Smooth muscle cell (in vitro differentiated cells): ENCODE data around the gene MRM2. TPM values are rescaled to one million over a fixed set of nuclear protein-coding genes. Genes with fewer than 3 reads are reported as not detected.

Source experiments
- DNase-seq: peaks from one replicate; lab custom pipeline; 2025; ENCODE audit not compliant: unreplicated experiment; lab: John Stamatoyannopoulos, UW
- H2AFZ ChIP-seq: fragments of 200-600 bp; sonication (generic); 2 replicates; pipeline ENCODE4 v1.6.0; 2016; ENCODE audit warnings: antibody characterized with exemption, low read depth, mild to moderate bottlenecking
- H3F3A ChIP-seq: fragments of 200-600 bp; sonication (generic); 2 replicates; pipeline ENCODE4 v1.6.0; 2017; ENCODE audit warnings: antibody characterized with exemption, low read depth
- H3K27ac ChIP-seq: fragments of 200-600 bp; sonication (generic); 2 replicates; pipeline ENCODE4 v1.5.1; 2016; ENCODE audit warnings: low read depth, mild to moderate bottlenecking
- H3K27me3 ChIP-seq: fragments of 200-600 bp; sonication (generic); 2 replicates; pipeline ENCODE4 v1.6.1; 2016; ENCODE audit warnings: low read depth, mild to moderate bottlenecking
- H3K36me3 ChIP-seq: fragments of 200-600 bp; sonication (generic); 2 replicates; pipeline ENCODE4 v1.5.1; 2016; ENCODE audit warnings: low read depth
- H3K4me1 ChIP-seq: fragments of 200-600 bp; sonication (generic); 2 replicates; pipeline ENCODE4 v1.5.1; 2016; ENCODE audit warnings: low read depth
- H3K4me2 ChIP-seq: fragments of 200-600 bp; sonication (generic); 2 replicates; pipeline ENCODE4 v1.6.0; 2016; ENCODE audit warnings: mild to moderate bottlenecking
- H3K4me3 ChIP-seq: fragments of 200-600 bp; sonication (generic); 2 replicates; pipeline ENCODE4 v1.5.1; 2016; ENCODE audit warnings: mild to moderate bottlenecking
- H3K79me2 ChIP-seq: fragments of 200-600 bp; sonication (generic); 2 replicates; pipeline ENCODE4 v1.6.0; 2016; ENCODE audit warnings: low read depth, mild to moderate bottlenecking
- H3K9ac ChIP-seq: fragments of 200-600 bp; sonication (generic); 2 replicates; pipeline ENCODE4 v1.6.0; 2016; ENCODE audit warnings: low read depth
- H3K9me3 ChIP-seq: fragments of 200-600 bp; sonication (generic); replicated peaks from 2 replicates; pipeline ENCODE4 v1.5.1; 2016; ENCODE audit warnings: low read depth
- H4K20me1 ChIP-seq: fragments of 200-600 bp; sonication (generic); 2 replicates; pipeline ENCODE4 v1.6.0; 2016; ENCODE audit warnings: low read depth
- WGBS: methylation state at CpG from one replicate; pipeline ENCODE4 v1.1.7; 2016; ENCODE audit warnings: low lambda C conversion rate; 5-methylcytosine and 5-hydroxymethylcytosine counted together
- polyA plus RNA-seq: library from polyadenylated mRNA; unstranded; fragments of >200 nt; fragmentation: Nextera tagmentation; extraction: Ambion mirVana; gene quantifications from 2 replicates; pipeline ENCODE4 v1.2.1, GENCODE V29; 2016
- total RNA-seq: library from RNA; depleted of rRNA; stranded (reverse); fragments of >200 nt; gene quantifications from 2 replicates; pipeline ENCODE4 v1.2.3, GENCODE V29; 2014
- TF ChIP-seq, protein P1 (sequence below): fragments of 200-600 bp; sonication (generic); IDR thresholded peaks from 2 replicates; pipeline ENCODE4 v1.5.1; 2017; ENCODE audit warnings: borderline replicate concordance, mild to moderate bottlenecking, antibody characterized with exemption; ENCODE audit not compliant: insufficient read depth, poor library complexity, severe bottlenecking

The MRM2 gene
- total and polyA plus RNA-seq, 2 experiments from 2014 or later, result 17.1 to 30.8 TPM

DNA sequence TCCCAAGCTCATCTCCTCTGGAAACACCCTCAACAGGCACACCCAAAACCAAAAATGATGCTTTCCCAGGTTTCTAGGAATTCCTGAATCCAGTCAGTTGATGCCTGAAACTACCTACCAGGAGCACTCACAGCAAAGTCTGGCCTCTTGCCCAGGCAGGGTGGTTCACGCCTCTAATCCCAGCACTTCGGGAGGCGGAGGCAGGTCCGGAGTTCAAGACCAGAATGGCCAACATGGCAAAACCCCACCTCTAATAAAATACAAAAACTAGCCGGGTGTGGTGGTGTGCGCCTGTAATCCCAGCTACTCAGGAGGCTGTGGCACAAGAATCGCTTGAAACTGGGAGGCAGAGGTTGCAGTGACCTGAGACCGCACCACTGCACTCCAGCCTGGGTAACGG lies 11.1 kb downstream of the MRM2 start:
- WGBS, result 96% methylated on average over 9 of the region's 9 CpGs
- Histone ChIP-seq H3K36me3 (no peaks in the 10 kb centered on the region), H3K79me2 (peaks cover 41% of the 10 kb centered on the region), H3K27me3 (no peaks in the 10 kb centered on the region), H4K20me1 (peaks cover 13% of the 10 kb centered on the region), H3K4me1 (peaks cover 6% of the 10 kb centered on the region), H2AFZ (no peak overlapping the region), H3K4me3 (no peak overlapping the region), H3K4me2 (no peak overlapping the region), H3F3A (peaks cover 10% of the 10 kb centered on the region), H3K9ac (no peak overlapping the region), H3K9me3 (no peaks in the 10 kb centered on the region), H3K27ac (no peak overlapping the region)
- no peak for DNase-seq
- TF ChIP-seq, protein P1, sequence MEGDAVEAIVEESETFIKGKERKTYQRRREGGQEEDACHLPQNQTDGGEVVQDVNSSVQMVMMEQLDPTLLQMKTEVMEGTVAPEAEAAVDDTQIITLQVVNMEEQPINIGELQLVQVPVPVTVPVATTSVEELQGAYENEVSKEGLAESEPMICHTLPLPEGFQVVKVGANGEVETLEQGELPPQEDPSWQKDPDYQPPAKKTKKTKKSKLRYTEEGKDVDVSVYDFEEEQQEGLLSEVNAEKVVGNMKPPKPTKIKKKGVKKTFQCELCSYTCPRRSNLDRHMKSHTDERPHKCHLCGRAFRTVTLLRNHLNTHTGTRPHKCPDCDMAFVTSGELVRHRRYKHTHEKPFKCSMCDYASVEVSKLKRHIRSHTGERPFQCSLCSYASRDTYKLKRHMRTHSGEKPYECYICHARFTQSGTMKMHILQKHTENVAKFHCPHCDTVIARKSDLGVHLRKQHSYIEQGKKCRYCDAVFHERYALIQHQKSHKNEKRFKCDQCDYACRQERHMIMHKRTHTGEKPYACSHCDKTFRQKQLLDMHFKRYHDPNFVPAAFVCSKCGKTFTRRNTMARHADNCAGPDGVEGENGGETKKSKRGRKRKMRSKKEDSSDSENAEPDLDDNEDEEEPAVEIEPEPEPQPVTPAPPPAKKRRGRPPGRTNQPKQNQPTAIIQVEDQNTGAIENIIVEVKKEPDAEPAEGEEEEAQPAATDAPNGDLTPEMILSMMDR, result no peak

DNA sequence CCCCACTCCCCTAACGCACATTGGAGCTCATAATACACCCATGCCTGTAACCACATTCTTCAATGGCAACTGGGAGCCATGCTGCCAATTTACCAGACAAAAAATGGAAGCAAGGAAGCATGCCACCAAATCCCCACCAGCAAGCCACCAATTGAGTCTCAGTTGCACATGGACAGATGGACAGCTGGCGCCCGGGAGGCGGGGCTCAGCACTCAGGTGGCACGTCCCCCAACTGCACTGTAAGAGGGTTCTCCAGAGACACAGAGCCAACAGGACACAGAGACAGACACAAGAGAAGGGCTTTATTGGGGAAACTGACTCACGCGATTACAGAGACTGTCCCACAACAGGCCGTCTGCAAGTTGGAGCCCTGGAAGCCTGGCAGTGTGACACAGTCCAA lies 11.8 kb downstream of the MRM2 start:
- H4K20me1 ChIP-seq, result peaks cover 14% of the 10 kb centered on the region
- peaks cover 10% of the 10 kb centered on the region for H3F3A ChIP-seq
- peaks cover 6% of the 10 kb centered on the region for H3K4me1 ChIP-seq
- no peak for DNase-seq
- no peaks in the 10 kb centered on the region for H3K9me3 ChIP-seq
- H3K4me3 ChIP-seq, result no peak overlapping the region
- H3K27ac ChIP-seq, result no peak overlapping the region
- no peak overlapping the region for H3K9ac ChIP-seq
- H2AFZ ChIP-seq, result no peak overlapping the region
- no peak overlapping the region for H3K4me2 ChIP-seq
- WGBS, result 96% methylated on average over 8 of the region's 8 CpGs
- H3K36me3 ChIP-seq, result no peaks in the 10 kb centered on the region
- H3K79me2 ChIP-seq, result peaks cover 41% of the 10 kb centered on the region
- H3K27me3 ChIP-seq, result no peaks in the 10 kb centered on the region
- TF ChIP-seq, protein P1, result no peak

GRCh38 chr7:2229467-2229866 lies 12.5 kb downstream of the MRM2 start:
- 93% methylated on average over 7 of the region's 7 CpGs for WGBS
- Histone ChIP-seq H3K4me1 (peaks cover 6% of the 10 kb centered on the region), H3K9me3 (no peaks in the 10 kb centered on the region), H3K9ac (no peak overlapping the region), H3K4me3 (no peak overlapping the region), H2AFZ (no peak overlapping the region), H3K36me3 (no peaks in the 10 kb centered on the region), H3K27ac (no peak overlapping the region), H3K4me2 (no peak overlapping the region), H4K20me1 (peaks cover 14% of the 10 kb centered on the region), H3K27me3 (no peaks in the 10 kb centered on the region), H3K79me2 (peaks cover 41% of the 10 kb centered on the region), H3F3A (peaks cover 10% of the 10 kb centered on the region)
- no peak for DNase-seq
- TF ChIP-seq, protein P1, result no peak

GRCh38 chr7:2228921-2229320 lies 13.1 kb downstream of the MRM2 start:
- 91% methylated on average over 8 of the region's 8 CpGs for WGBS
- no peak for DNase-seq
- H3K9ac ChIP-seq, result no peak overlapping the region
- H3K27ac ChIP-seq, result no peak overlapping the region
- peaks cover 41% of the 10 kb centered on the region for H3K79me2 ChIP-seq
- H3K36me3 ChIP-seq, result no peaks in the 10 kb centered on the region
- no peaks in the 10 kb centered on the region for H3K27me3 ChIP-seq
- H2AFZ ChIP-seq, result no peak overlapping the region
- peaks cover 4% of the 10 kb centered on the region for H3F3A ChIP-seq
- no peak overlapping the region for H3K4me2 ChIP-seq
- TF ChIP-seq, protein P1, result no peak
- peaks cover 14% of the 10 kb centered on the region for H4K20me1 ChIP-seq
- no peak overlapping the region for H3K4me3 ChIP-seq
- H3K9me3 ChIP-seq, result no peaks in the 10 kb centered on the region
- H3K4me1 ChIP-seq, result peaks cover 6% of the 10 kb centered on the region
